GM19043 (cell line): Measurements from ENCODE around the gene UBQLN4.

Experiments used
- ATAC-seq: cut with Tn5 transposase; IDR thresholded peaks from one replicate; pipeline ENCODE4 v1.9.1; 2021; ENCODE audit warnings: low read depth; ENCODE audit not compliant: unreplicated experiment

UBQLN4 gene

GRCh38 chr1:156020293-156021092 is 33.1 kb downstream of the UBQLN4 start, which contains the start of gene SSR2:
TSS of gene SSR2 (minus strand) at chr1:156020951. CDS start at chr1:156020167, 784 bp downstream.
- peak; percentile 95 for ATAC-seq

- no peak for ATAC-seq
Observed at GRCh38 chr1:156019946-156020292, 33.7 kb downstream of the UBQLN4 start.

- no peak for ATAC-seq
Observed at GRCh38 chr1:156014829-156015228, 38.8 kb downstream of the UBQLN4 start.

GRCh38 chr1:156012051-156012817 is 41.4 kb downstream of the UBQLN4 start:
- ATAC-seq: peak; percentile 68

- ATAC-seq: no peak
Observed at GRCh38 chr1:156009404-156009803, 44.2 kb downstream of the UBQLN4 start.

- ATAC-seq: no peak
Observed at GRCh38 chr1:156006666-156007376, 46.8 kb downstream of the UBQLN4 start.

GRCh38 chr1:156004843-156005584 is 48.6 kb downstream of the UBQLN4 start:
- ATAC-seq: no peak

- ATAC-seq: no peak
Observed at GRCh38 chr1:156003923-156004188, 49.7 kb downstream of the UBQLN4 start.

GRCh38 chr1:156002188-156002911 is 51.2 kb downstream of the UBQLN4 start:
- ATAC-seq: no peak

GRCh38 chr1:156001662-156002171 is 51.9 kb downstream of the UBQLN4 start:
- no peak for ATAC-seq

GRCh38 chr1:156001021-156001661 is 52.5 kb downstream of the UBQLN4 start:
- ATAC-seq: no peak

GRCh38 chr1:155999964-156000363 is 53.6 kb downstream of the UBQLN4 start:
- ATAC-seq: no peak

GRCh38 chr1:155996166-155996565 is 57.4 kb downstream of the UBQLN4 start:
- no peak for ATAC-seq

- ATAC-seq: no peak
Observed at GRCh38 chr1:155993595-155993994, 60.0 kb downstream of the UBQLN4 start.

GRCh38 chr1:155990005-155990739 is 63.4 kb downstream of the UBQLN4 start:
- ATAC-seq: no peak

- no peak for ATAC-seq
Observed at GRCh38 chr1:155989242-155990004, 64.2 kb downstream of the UBQLN4 start.
